ENCODE measurements around the gene CCKAR. TPM values are rescaled to one million over a fixed set of nuclear protein-coding genes. Genes with fewer than 3 reads are reported as not detected.
A peak's percentile ranks its signal among the peaks of the same experiment; 100 is the strongest.

CCKAR gene
- total RNA-seq, 5 donors from 2014 or later (not counting 1 experiment from before 2014, with no cell fraction given): not detected

DNA sequence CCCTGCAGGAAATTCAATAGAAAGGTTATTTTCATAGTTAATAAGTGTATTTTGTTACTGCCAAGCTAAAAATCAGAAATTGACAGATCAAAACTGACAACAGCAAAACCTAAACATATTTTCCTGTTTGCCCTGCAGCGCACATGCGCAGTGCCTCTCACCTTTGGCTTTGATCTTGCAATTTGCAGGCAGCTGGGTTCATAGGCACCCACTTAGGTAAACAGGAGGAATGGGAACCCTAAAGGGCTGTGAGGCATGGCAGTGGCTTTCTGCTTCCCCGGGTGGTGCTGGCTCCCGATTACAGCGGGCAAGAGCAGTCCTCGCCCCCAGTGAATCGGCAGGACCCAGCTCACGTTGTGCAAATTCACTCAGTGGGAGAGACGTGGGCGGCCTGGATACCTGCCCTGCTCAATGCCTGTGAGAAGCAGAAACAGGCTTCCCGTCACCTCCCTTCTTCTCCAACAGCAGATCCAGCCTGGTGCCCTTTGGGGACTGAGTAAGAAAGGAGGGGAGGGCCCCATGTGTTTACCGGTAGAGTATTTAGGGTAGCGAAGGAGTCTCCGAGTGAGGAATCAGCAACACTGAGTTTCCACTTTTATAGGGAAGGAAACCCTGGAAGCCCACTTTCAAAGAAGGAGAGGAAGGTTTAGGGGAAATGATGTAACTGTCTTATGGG, 25.7 kb downstream of the CCKAR start:
- no peaks in the 10 kb centered on the region for H3K4me1 ChIP-seq (ENCODE audit: control insufficient read depth in 1 of 2, extremely low read depth in 1 of 2, insufficient read depth in 2 of 2, low read length in 2 of 2)
- no peaks in the 10 kb centered on the region for H3K9me3 ChIP-seq
- 97% methylated on average over 10 of the region's 14 CpGs for WGBS (ENCODE audit: insufficient coverage)
- ChIA-PET CTCF (interaction anchor here (0.5 to 0.7 kb wide), 2 partner anchors 45 to 188 kb away, joined by 3 read pairs; no protein-coding TSS in a partner anchor), POLR2A (no interaction called here)
- no peaks in the 10 kb centered on the region for H3K9me3 Mint-ChIP-seq
- H3K4me3 ChIP-seq (ENCODE audit: control insufficient read depth in 1 of 2, extremely low read depth in 1 of 2, low read length in 1 of 2): no peak overlapping the region
- no peaks in the 10 kb centered on the region for H3K36me3 Mint-ChIP-seq
- peaks cover 0 to under 1% (median 0%) of the 10 kb centered on the region in 3 donors for H3K4me1 Mint-ChIP-seq
- ATAC-seq (replicated peaks in 1 of 4) (no peak), DNase-seq (no peak)
- H3K27me3 Mint-ChIP-seq: peaks cover 0 to 6% of the 10 kb centered on the region in 2 donors
- no peak overlapping the region for H3K4me3 Mint-ChIP-seq
- no peak overlapping the region for H3K27ac Mint-ChIP-seq
- peaks cover 0 to 8% of the 10 kb centered on the region in 2 experiments for H3K27me3 ChIP-seq (replicated peaks in 1 of 2; ENCODE audit: control insufficient read depth in 2 of 2, extremely low read depth in 1 of 2, insufficient read depth in 2 of 2, low read length in 1 of 2)
- H3K36me3 ChIP-seq (ENCODE audit: control insufficient read depth in 2 of 2, extremely low read depth in 1 of 2, insufficient read depth in 1 of 2, low read length in 1 of 2): no peaks in the 10 kb centered on the region
- H3K27ac ChIP-seq (ENCODE audit: low read length): no peak overlapping the region

DNA sequence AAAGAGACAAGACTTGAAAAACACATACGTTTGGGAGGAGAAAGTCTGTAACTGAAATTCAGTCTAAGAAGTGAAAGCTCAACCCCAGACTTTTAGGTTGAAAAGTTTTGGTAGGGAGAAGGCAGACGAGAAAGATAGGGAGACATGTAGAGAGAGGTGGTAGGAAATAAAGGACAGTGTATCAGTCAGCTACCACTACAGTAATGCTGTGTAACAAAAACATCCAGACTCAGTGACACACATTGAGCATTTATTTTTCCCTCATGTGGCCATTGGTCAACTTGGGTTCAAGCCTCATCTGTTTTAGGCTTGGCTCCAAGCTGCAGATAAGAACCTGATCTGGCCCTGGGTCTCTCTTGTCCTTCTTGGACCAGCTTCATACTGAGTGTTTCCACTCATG, 26.9 kb downstream of the CCKAR start:
- H3K9me3 Mint-ChIP-seq: no peaks in the 10 kb centered on the region
- CTCF ChIA-PET: interaction anchor here (0.6 to 1.4 kb wide), 3 partner anchors 11 to 544 kb away, joined by 3 to 5 read pairs (median 4); no protein-coding TSS in a partner anchor
- no peaks in the 10 kb centered on the region for H3K36me3 Mint-ChIP-seq
- DNase-seq (no peak), ATAC-seq (replicated peaks in 1 of 4) (no peak)
- Histone ChIP-seq H3K4me1 (ENCODE audit: control insufficient read depth in 1 of 2, extremely low read depth in 1 of 2, insufficient read depth in 2 of 2, low read length in 2 of 2) (peaks cover under 1 to 6% of the 10 kb centered on the region in 2 experiments), H3K36me3 (ENCODE audit: control insufficient read depth in 2 of 2, extremely low read depth in 1 of 2, insufficient read depth in 1 of 2, low read length in 1 of 2) (no peaks in the 10 kb centered on the region), H3K9me3 (no peaks in the 10 kb centered on the region), H3K27ac (ENCODE audit: low read length) (no peak overlapping the region), H3K4me3 (ENCODE audit: control insufficient read depth in 1 of 2, extremely low read depth in 1 of 2, low read length in 1 of 2) (no peak overlapping the region), H3K27me3 (replicated peaks in 1 of 2; ENCODE audit: control insufficient read depth in 2 of 2, extremely low read depth in 1 of 2, insufficient read depth in 2 of 2, low read length in 1 of 2) (peaks cover 0 to 8% of the 10 kb centered on the region in 2 experiments)
- no CpG with 5 or more reads among the region's 2 CpGs for WGBS (ENCODE audit: insufficient coverage)
- no peak overlapping the region for H3K4me3 Mint-ChIP-seq
- POLR2A ChIA-PET: no interaction called here
- H3K27ac Mint-ChIP-seq: no peak overlapping the region
- H3K4me1 Mint-ChIP-seq: peaks cover 7 to 12% (median 7%) of the 10 kb centered on the region in 3 donors
- H3K27me3 Mint-ChIP-seq: peaks cover 0 to 6% of the 10 kb centered on the region in 2 donors

DNA sequence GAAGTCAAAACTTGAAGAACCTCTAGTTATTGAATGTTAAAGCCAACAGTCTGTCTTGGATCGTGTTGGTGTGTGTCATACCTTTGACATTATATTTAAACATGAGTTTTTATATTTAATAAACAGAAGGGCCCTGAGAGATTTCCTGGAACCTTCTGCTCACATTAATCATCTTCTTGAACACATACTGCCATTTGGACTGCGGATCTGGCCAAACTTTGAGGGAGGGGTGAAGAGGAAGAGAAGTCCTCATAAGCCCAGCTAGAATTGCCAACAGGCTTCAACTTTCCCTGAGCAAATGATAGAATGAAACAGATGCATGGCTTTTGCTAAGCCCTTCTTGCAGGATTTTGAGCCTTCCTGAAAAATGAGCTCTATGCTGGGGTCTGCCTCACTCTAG, 27.4 kb downstream of the CCKAR start:
- H3K4me1 ChIP-seq (ENCODE audit: control insufficient read depth in 1 of 2, extremely low read depth in 1 of 2, insufficient read depth in 2 of 2, low read length in 2 of 2): peaks cover 3 to 8% of the 10 kb centered on the region in 2 experiments
- no peak for DNase-seq
- H3K9me3 Mint-ChIP-seq: no peaks in the 10 kb centered on the region
- H3K27me3 ChIP-seq (replicated peaks in 1 of 2; ENCODE audit: control insufficient read depth in 2 of 2, extremely low read depth in 1 of 2, insufficient read depth in 2 of 2, low read length in 1 of 2): peaks cover 0 to 8% of the 10 kb centered on the region in 2 experiments
- peaks cover 12 to 15% (median 12%) of the 10 kb centered on the region in 3 donors for H3K4me1 Mint-ChIP-seq
- H3K4me3 Mint-ChIP-seq: no peak overlapping the region
- no peak overlapping the region for H3K27ac ChIP-seq (ENCODE audit: low read length)
- H3K36me3 Mint-ChIP-seq: no peaks in the 10 kb centered on the region
- no peak overlapping the region for H3K27ac Mint-ChIP-seq
- ATAC-seq (replicated peaks in 1 of 4): no peak
- peaks cover 0 to 6% of the 10 kb centered on the region in 2 donors for H3K27me3 Mint-ChIP-seq
- H3K4me3 ChIP-seq (ENCODE audit: control insufficient read depth in 1 of 2, extremely low read depth in 1 of 2, low read length in 1 of 2): no peak overlapping the region
- ChIA-PET POLR2A (interaction anchor here in 1 of 2 donors (0.6 kb wide), 1 partner anchor 143 kb away, joined by 3 read pairs; no protein-coding TSS in a partner anchor), CTCF (interaction anchor here (0.6 to 1.4 kb wide), 5 partner anchors 11 to 545 kb away, joined by 3 to 5 read pairs (median 3); no protein-coding TSS in a partner anchor)
- H3K9me3 ChIP-seq: no peaks in the 10 kb centered on the region
- no CpG with 5 or more reads among the region's 2 CpGs for WGBS (ENCODE audit: insufficient coverage)
- no peaks in the 10 kb centered on the region for H3K36me3 ChIP-seq (ENCODE audit: control insufficient read depth in 2 of 2, extremely low read depth in 1 of 2, insufficient read depth in 1 of 2, low read length in 1 of 2)

DNA sequence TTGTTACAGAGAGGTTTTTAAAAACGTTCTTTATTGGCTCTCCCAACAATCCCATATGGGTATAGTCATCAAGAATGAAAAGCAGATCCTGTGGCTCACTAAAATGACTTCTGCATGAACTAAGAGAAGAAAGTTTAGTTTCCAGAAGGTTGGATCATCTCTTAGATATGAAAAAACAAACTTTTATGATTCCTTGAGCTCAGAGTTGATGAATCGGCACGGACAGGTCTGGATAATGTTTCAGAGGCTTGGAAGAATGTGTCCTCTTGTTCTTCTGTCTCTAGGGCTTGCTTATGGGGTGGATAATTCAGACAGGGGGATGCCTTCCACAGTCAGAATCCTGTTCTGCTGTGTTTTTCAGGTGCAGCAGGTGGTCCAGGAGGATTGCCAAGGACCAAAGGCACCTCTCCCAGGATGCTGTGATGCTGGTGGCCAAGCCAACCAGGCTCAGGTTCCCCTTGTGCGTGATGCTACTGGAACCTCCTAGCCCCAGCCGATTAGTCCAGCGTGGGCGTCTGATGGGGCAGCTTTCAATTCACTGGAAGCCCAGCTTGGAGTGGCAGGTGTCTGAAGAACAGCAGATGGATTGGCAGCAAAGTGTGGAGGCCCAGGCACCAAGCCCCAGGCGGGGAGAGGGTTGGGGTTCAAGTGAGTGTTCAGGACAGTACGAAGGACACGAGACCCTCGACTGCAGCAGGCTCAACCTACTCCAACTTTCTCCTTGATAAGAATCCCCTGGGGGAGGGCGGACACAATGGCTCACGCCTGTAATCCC, 30.3 kb downstream of the CCKAR start:
- Mint-ChIP-seq H3K36me3 (no peaks in the 10 kb centered on the region), H3K27ac (no peak overlapping the region), H3K9me3 (no peaks in the 10 kb centered on the region), H3K27me3 (peaks cover 0 to 4% of the 10 kb centered on the region in 2 donors), H3K4me3 (no peak overlapping the region), H3K4me1 (peaks cover 15 to 19% (median 16%) of the 10 kb centered on the region in 3 donors)
- H3K9me3 ChIP-seq: no peaks in the 10 kb centered on the region
- no peaks in the 10 kb centered on the region for H3K36me3 ChIP-seq (ENCODE audit: control insufficient read depth in 2 of 2, extremely low read depth in 1 of 2, insufficient read depth in 1 of 2, low read length in 1 of 2)
- ATAC-seq (replicated peaks in 1 of 4) (no peak), DNase-seq (no peak)
- peaks cover 0 to 3% of the 10 kb centered on the region in 2 experiments for H3K27me3 ChIP-seq (replicated peaks in 1 of 2; ENCODE audit: control insufficient read depth in 2 of 2, extremely low read depth in 1 of 2, insufficient read depth in 2 of 2, low read length in 1 of 2)
- CTCF ChIA-PET: interaction anchor here (0.5 to 1.5 kb wide), 6 partner anchors 15 to 550 kb away, joined by 3 to 9 read pairs (median 4); no protein-coding TSS in a partner anchor
- no peak overlapping the region for H3K27ac ChIP-seq (ENCODE audit: low read length)
- 98% methylated on average over 3 of the region's 13 CpGs for WGBS (ENCODE audit: insufficient coverage)
- H3K4me1 ChIP-seq (ENCODE audit: control insufficient read depth in 1 of 2, extremely low read depth in 1 of 2, insufficient read depth in 2 of 2, low read length in 2 of 2): peaks cover 8 to 10% of the 10 kb centered on the region in 2 experiments
- POLR2A ChIA-PET: interaction anchor here in 1 of 2 donors (0.6 kb wide), 1 partner anchor 197 kb away, joined by 3 read pairs; no protein-coding TSS in a partner anchor
- H3K4me3 ChIP-seq (ENCODE audit: control insufficient read depth in 1 of 2, extremely low read depth in 1 of 2, low read length in 1 of 2): no peak overlapping the region

DNA sequence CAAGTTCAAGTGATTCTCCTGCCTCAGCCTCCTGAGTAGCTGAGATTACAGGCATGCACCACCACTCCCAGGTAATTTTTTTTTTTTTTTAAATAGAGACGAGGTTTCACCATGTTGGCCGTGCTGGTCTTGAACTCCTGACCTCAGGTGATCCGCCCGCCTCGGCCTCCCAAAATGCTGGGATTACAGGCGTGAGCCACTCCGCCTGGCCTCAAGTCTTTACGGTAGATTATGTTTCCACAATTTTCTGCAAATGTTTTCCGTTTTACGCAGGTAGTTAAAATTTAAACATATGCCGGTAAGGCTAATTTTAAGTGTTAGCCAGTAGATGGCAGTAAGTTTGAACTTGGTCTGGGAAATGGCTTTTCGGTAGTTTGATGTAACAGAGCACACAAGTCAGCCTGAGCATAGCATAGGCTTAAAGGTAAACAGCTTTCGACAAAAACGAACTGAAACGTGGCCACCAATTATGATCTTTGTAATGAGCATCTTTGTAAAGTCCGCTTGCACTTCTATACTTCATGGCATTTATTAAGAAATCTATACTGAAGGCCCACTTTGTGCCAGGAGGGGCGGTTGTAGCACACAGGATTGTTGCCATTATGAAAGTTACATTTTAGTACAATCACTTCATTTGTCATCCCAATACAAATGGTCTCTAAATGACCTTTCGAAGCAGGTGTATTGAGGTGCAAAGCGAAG, 31.1 kb downstream of the CCKAR start:
- no peaks in the 10 kb centered on the region for H3K36me3 ChIP-seq (ENCODE audit: control insufficient read depth in 2 of 2, extremely low read depth in 1 of 2, insufficient read depth in 1 of 2, low read length in 1 of 2)
- no peaks in the 10 kb centered on the region for H3K9me3 ChIP-seq
- WGBS (ENCODE audit: insufficient coverage): 16% methylated on average over 15 of the region's 19 CpGs
- H3K4me3 ChIP-seq (ENCODE audit: control insufficient read depth in 1 of 2, extremely low read depth in 1 of 2, low read length in 1 of 2): no peak overlapping the region
- H3K36me3 Mint-ChIP-seq: no peaks in the 10 kb centered on the region
- no peak overlapping the region for H3K27ac ChIP-seq (ENCODE audit: low read length)
- peak; percentile 23 to 65 (median 48) for ATAC-seq (replicated peaks in 1 of 4)
- H3K27me3 Mint-ChIP-seq: no peaks in the 10 kb centered on the region
- H3K4me1 ChIP-seq (ENCODE audit: control insufficient read depth in 1 of 2, extremely low read depth in 1 of 2, insufficient read depth in 2 of 2, low read length in 2 of 2): peaks cover 8 to 10% of the 10 kb centered on the region in 2 experiments
- peaks cover 15 to 19% (median 16%) of the 10 kb centered on the region in 3 donors for H3K4me1 Mint-ChIP-seq
- peak overlapping the region; percentile 43 to 60 (median 59) for H3K4me3 Mint-ChIP-seq
- peaks cover 0 to 2% of the 10 kb centered on the region in 2 experiments for H3K27me3 ChIP-seq (replicated peaks in 1 of 2; ENCODE audit: control insufficient read depth in 2 of 2, extremely low read depth in 1 of 2, insufficient read depth in 2 of 2, low read length in 1 of 2)
- ChIA-PET CTCF (interaction anchor here (0.5 to 1.5 kb wide), 13 partner anchors 16 to 551 kb away, joined by 3 to 9 read pairs (median 3); partner anchors contain the start of gene TBC1D19 (in 1 of the 2)), POLR2A (no interaction called here)
- no peaks in the 10 kb centered on the region for H3K9me3 Mint-ChIP-seq
- H3K27ac Mint-ChIP-seq: no peak overlapping the region
- DNase-seq: peak in 3 of 35 experiments; percentile 12 to 56 (median 19)
